AG04450 (cell line): ENCODE measurements around the gene RASSF10. TPM values are rescaled to one million over a fixed set of nuclear protein-coding genes. Genes with fewer than 3 reads are reported as not detected.

Experiments
- CTCF ChIA-PET: fragments of 300-600, 350-600 bp; formaldehyde crosslinking; extraction: SDS; loops from one replicate; lab custom pipeline; 2022; ENCODE audit warnings: antibody characterized with exemption, inconsistent platforms; lab: Charles Lee
- POLR2A ChIA-PET: fragments of 350-600 bp; formaldehyde crosslinking; extraction: SDS; loops from one replicate; lab custom pipeline; 2021; ENCODE audit warnings: antibody characterized with exemption, inconsistent platforms; lab: Yijun Ruan, JAX
- DNase-seq: peaks from one replicate; pipeline ENCODE4 v3.0.0-alpha.2; 2011; ENCODE audit warnings: low read depth, low spot score
- H3K27ac ChIP-seq: one replicate; pipeline ENCODE4 v1.5.1; 2012; ENCODE audit warnings: low read depth, low read length, control low read depth
- H3K27me3 ChIP-seq: one replicate; pipeline ENCODE4 v1.6.0; 2012; ENCODE audit warnings: low read length; ENCODE audit not compliant: control insufficient read depth, insufficient read depth
- H3K4me3 ChIP-seq: 2 replicates; pipeline ENCODE4 v1.5.1; 2011; ENCODE audit warnings: mild to moderate bottlenecking, low read depth, low read length, control low read depth
- H3K9me3 ChIP-seq: 2 replicates; pipeline ENCODE4 v1.5.1; 2012; ENCODE audit warnings: low read length; ENCODE audit not compliant: control insufficient read depth, insufficient read depth
- CTCF ChIP-seq: IDR thresholded peaks from 2 replicates; pipeline ENCODE4 v1.5.1; 2011; ENCODE audit warnings: low read depth, low read length, control low read depth, inconsistent platforms
- polyA plus RNA-seq: library from polyadenylated mRNA; depleted of rRNA; stranded (reverse); fragments of >200 nt; gene quantifications from 2 replicates; pipeline ENCODE4 v1.2.3, GENCODE V29; 2011

The RASSF10 gene
- polyA plus RNA-seq, 1 experiment: not detected

GRCh38 chr11:12995823-12996222 is 13.3 kb upstream of the RASSF10 start:
- CTCF ChIA-PET: interaction anchor here (0.6 kb wide), 1 partner anchor 1986 kb away, joined by 3 read pairs; no protein-coding TSS in a partner anchor
- no peak for TF ChIP-seq CTCF
- no peaks in the 10 kb centered on the region for H3K9me3 ChIP-seq
- H3K4me3 ChIP-seq: no peak overlapping the region
- POLR2A ChIA-PET: no interaction called here
- DNase-seq: no peak
- H3K27me3 ChIP-seq: peaks cover 46% of the 10 kb centered on the region
- H3K27ac ChIP-seq: no peak overlapping the region

GRCh38 chr11:12997168-12997567 is 11.9 kb upstream of the RASSF10 start:
- CTCF ChIA-PET: no interaction called here
- TF ChIP-seq CTCF: no peak
- Histone ChIP-seq H3K27me3 (peaks cover 50% of the 10 kb centered on the region), H3K27ac (no peak overlapping the region), H3K9me3 (no peaks in the 10 kb centered on the region), H3K4me3 (no peak overlapping the region)
- no peak for DNase-seq
- POLR2A ChIA-PET: no interaction called here

GRCh38 chr11:12998336-12998735 is 10.8 kb upstream of the RASSF10 start:
- ChIA-PET CTCF (interaction anchor here (1.4 kb wide), 1 partner anchor 35 kb away, joined by 3 read pairs; no protein-coding TSS in a partner anchor), POLR2A (no interaction called here)
- DNase-seq: no peak
- no peak overlapping the region for H3K4me3 ChIP-seq
- H3K27me3 ChIP-seq: peaks cover 52% of the 10 kb centered on the region
- no peak for TF ChIP-seq CTCF
- no peak overlapping the region for H3K27ac ChIP-seq
- no peaks in the 10 kb centered on the region for H3K9me3 ChIP-seq

GRCh38 chr11:12999597-12999996 is 9.5 kb upstream of the RASSF10 start:
- Histone ChIP-seq H3K4me3 (no peak overlapping the region), H3K27me3 (peaks cover 53% of the 10 kb centered on the region), H3K9me3 (no peaks in the 10 kb centered on the region), H3K27ac (no peak overlapping the region)
- DNase-seq: no peak
- TF ChIP-seq CTCF: no peak
- POLR2A ChIA-PET: no interaction called here
- CTCF ChIA-PET: interaction anchor here (0.9 kb wide), 1 partner anchor 35 kb away, joined by 3 read pairs; no protein-coding TSS in a partner anchor

GRCh38 chr11:13000116-13000515 is 9.0 kb upstream of the RASSF10 start:
- TF ChIP-seq CTCF: no peak
- POLR2A ChIA-PET: no interaction called here
- CTCF ChIA-PET: no interaction called here
- no peak overlapping the region for H3K27ac ChIP-seq
- H3K4me3 ChIP-seq: no peak overlapping the region
- DNase-seq: no peak
- no peaks in the 10 kb centered on the region for H3K9me3 ChIP-seq
- H3K27me3 ChIP-seq: peaks cover 49% of the 10 kb centered on the region
